HG03378 (cell line): ENCODE data around the gene FANCE.
"Not testable (repeated sequence)": the region's sequence is repeated elsewhere in the genome, so short reads cannot be mapped to it uniquely, and the experiment has no call there.

Source experiments
- ATAC-seq: cut with Tn5 transposase; IDR thresholded peaks from one replicate; pipeline ENCODE4 v1.9.1; 2021; ENCODE audit warnings: mild to moderate bottlenecking, moderate library complexity; ENCODE audit not compliant: unreplicated experiment

Gene FANCE

DNA sequence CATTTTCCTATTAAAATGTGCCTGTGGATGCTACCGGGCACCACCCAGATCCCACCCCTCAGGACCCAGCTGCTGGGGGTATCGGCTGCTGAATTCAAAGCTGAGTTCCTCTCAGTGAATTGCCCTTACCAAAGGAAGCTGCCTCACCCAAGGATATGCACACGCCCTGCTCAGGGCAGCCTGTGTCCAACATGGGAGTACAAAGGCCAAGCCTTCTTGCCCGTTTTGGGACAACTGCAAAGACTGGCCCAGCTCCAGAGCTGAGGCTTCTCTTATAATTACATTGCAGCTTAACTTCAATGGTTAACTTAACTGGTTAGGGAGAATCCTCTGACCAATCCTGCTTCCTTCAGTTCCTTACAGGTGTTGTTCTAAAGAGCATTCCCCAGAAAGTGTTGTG, 19.8 kb upstream of the FANCE start:
- no peak for ATAC-seq

DNA sequence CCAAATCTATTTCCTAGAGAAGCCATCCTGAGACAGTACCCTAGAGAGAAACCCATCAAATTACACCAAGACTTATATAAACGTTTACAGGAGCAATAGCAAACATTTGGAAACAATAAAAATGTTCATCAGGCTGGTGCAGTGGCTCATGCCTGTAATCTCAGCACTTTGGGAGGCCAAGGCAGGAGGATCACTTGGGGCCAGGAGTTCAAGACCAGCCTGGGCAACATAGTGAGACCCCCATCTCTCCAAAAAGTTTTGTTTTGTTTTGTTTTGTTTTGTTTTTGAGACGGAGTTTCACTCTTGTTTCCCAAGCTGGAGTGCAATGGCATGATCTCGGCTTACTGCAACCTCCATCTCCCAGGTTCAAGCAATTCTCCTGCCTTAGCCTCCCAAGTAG, 19.4 kb upstream of the FANCE start:
- ATAC-seq = not testable (repeated sequence)

DNA sequence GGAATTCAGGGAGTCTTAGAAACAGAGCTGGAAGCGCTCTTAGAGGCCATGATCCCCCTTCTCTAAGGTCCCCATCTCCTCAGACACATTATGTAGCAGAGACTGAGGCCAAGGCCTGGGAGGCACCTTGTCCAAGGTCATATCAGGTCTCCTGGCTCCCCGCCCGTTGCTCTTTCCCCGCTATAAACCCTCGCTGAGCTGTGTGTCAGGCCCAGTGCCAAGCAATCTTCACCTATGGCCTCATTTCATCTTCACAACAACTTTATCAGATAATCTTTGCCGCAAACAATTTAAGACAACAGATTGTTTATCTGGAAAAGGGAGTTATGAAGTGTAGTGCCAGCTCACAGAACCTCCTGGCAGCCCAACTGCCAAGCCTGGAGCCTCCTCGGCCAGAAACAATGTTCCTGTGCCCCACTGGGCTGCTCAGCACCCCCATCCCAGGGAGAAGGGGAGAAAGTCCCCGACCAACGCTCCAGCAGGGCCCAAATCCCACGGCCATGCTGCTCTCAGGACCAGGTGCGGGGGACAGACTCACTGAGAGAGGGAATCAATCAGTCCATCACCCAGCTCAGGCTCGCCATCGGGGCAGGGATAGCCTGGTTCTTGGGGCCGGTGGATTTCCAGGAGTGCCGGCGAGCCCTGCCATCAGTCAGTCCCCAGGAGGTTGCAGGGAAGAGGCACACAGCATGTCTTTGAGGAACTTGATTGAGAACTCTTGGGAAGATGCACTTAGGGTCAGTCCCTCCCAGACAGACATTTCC, 16.9 kb upstream of the FANCE start:
- ATAC-seq = no peak

DNA sequence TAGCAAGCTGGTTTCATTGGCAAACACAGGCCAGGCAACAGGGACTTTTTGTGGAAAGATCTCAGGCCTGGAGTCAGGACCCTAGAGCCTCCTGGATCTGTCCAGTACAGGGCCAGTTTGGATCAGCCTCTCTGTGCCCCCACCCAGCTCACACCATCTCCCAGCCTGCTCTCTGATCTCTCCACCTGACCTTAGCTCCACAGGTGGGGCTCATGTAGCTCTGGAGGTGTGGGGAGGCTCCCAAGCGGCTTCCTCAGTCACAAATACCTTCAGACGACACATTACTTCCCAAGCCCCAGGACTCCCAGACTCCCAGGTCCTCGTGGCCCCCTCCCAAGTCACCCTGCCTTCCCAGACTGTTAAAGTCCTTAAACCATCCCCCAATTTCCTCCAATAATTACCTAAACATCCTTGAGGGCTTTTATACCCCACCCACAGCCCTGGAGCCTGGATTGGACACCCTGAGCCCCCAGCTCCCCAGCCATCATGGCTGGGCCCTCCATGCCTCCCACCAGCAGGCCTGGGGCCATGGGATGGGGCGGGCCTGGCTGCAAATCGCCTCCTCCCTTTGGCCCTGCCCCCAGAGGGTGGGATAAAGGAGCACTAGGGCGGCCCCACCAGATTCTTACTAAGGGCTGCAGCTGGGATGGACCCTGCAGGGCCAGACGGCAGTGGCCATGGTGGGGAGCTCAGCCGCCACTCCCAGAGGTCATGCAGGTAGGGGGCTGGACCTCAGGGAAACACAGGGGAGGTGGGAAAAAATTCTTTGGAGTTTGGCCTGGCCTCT, 15.9 kb upstream of the FANCE start:
- no peak for ATAC-seq

GRCh38 chr6:35438378-35439065, 13.6 kb upstream of the FANCE start:
- not testable (repeated sequence) for ATAC-seq

DNA sequence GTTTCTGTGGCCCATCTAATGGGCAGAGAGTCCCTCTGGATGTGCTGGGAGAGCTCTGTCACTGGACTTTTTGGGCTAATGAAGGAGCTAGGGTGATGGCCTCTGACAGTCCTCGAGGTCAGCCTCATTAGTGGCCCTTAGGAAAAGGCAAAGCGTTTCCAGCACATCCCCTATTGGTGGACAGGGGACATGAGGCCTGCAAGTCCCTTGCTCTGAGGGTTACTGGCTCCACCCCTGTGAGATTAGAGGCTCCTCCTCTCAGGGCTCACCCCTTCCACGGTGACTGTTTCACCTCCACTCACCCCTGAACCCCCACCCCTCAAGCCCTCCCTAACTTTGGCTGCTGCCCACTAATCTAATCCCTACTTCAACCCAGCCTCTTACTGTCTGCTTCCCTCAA, 12.8 kb upstream of the FANCE start:
- ATAC-seq = no peak

- no peak for ATAC-seq
Measured at GRCh38 chr6:35441205-35441604, 10.9 kb upstream of the FANCE start.

GRCh38 chr6:35441642-35442041, 10.5 kb upstream of the FANCE start:
- no peak for ATAC-seq

GRCh38 chr6:35442693-35443092, 9.4 kb upstream of the FANCE start:
- ATAC-seq = no peak

GRCh38 chr6:35443341-35444030, 8.7 kb upstream of the FANCE start:
- ATAC-seq = no peak

- ATAC-seq = no peak
Measured at GRCh38 chr6:35445691-35446090, 6.4 kb upstream of the FANCE start.

DNA sequence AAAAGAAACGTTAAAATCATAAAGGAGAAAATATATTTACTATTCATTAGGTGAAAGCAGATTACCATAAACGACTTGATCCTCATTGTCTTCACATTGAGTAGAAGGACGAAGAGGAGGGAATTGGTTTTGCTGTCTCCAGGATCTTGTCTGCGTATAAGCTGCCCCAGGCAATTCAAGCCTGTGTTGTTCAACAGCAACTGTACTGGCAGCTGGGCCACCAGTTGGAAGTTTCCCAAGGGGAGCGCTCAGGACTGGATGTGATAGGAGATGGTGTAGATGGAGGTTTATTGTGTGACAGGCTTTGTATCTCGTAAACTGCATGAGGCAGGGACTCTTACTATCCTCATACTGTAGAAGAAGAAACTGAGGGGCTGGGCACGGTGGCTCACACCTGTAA, 3.9 kb upstream of the FANCE start:
- ATAC-seq = no peak

DNA sequence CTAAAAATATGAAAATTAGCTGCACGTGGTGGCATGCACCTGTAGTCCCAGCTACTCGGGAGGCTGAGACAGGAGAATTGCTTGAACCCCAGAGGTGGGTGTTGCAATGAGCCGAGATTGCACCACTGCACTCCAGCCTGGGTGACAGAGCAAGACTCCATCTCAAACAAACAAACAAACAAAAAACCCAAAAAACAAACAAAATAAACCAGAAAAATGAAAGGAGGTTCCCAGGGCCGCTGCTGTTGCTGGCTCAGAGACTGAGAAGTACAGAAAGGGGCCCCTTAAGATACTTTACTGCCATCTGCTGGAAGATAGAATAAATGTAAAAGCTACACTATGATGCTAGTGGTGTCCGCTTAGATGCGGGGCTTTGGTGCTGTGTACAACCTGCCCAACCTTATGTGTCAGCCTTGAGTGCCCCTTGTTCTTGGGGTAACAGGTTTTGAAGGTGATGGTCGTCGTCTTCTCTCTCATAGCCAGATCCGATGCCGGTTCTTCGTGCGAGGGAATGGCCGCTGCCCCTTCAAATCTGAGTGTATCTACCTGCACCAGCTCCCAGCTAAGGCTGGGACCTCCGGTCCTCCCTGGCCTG, 2.8 kb upstream of the FANCE start:
- peak; percentile 44 for ATAC-seq

DNA sequence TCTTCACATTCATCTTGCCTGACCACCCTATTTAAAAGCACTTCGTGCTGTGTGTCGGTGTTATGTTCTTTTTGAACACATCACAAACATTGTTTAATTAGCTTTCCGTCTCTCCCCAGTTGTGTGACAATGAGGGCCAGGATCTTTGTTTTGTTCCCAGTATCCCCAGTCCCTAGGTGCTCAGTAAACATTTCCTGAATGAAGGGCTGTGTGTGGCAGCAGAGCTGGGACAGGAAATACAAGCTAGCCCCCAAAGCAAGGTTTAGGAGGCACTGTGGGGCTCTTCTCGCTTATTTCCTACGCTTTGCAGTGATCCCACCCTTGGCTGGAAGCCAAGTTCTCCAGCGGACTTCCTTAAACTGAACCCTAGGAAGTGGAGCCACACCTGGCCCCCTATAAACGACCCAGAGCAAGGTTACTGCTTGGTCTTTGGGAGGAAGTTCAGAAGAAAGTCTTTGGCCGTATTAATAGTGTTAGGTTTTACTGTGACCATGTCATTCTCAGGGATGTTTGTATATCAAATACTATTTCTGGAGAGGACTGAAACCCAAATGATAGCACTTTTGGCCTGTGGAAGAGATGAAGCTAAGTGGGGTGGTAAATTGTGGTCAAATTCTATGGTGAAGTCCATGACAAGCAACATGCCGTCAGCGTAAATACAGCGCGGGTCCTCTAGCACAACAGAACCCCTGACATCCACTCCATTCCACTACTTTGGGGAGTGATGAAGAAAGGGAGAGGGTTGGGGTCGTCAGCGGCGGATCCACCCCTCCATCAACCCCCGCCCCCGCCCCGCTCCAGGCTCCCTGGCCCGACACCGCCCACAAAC, 570 bp upstream of the FANCE start:
- ATAC-seq = no peak

DNA sequence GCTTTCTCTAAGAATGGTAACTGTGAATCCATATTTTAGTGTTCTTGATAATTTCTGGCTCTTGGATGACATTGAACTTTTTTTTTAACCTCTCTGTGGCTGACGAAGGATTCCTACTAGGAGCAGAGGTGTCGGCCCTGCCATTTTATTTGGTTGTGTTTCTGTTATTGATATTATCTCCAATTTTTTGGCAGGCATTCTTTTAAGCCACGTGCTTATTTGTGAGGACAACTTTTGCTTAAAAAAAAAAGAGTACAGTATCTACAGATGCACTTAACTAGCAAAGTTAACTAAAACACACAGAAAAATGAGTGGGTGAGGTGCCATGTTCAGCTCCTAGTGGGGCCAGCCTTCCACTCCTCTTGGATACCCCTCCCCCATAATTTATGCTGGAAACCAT, 1.1 kb downstream of the FANCE start:
- no peak for ATAC-seq

DNA sequence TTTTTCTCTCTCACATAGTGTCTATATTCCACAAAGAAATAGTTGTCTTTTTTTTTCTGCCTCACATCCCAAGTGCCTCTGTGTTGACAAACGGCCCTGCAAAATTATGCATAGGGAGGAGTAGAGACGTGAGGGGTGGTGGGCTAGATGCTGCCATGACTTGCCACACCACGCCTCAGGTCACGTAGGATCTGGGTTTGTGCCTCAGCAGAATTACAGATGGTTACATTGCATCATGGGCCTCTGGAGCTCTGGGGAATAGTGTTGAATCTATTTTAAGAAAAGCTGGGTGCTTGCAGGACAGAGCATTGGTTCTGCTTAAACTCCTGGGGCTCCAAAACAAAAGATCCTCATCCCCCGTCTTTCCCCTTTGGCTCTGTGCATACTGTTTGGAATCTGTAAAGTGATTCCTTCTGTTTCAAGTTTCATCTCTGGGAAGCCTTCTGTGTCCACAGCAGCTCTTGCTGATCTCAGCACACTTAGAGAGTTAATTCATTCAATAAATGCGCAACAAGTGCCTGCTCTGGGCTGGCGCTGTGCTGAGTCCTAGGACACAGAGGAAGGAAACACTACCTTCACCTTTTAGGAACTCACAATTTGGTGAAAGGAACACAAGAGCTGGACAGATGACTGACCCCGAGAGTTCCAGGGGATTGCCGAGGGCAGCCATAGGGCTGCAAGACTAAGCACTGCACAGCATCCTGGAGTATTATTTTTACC, 2.4 kb downstream of the FANCE start:
- ATAC-seq = no peak

DNA sequence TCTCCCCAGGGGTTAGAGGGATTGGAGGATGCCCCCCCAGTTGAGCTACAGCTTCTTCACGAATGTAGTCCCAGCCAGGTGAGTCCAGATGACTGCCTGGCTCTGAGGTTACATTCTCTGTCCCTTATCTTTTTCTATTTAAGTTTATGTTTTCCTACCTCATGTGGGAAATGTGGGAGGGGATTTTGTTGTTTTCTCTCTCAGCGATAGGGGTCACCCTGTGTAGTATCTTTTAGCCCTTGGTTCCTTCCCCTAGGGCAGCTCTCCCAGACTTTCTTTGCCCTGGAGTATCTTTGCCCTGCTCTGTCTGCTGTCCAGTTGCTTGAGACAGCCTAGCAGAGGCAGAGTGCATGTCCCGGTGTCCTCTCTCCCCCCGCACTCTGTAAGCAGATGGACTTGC, 5.8 kb downstream of the FANCE start:
- no peak for ATAC-seq

- no peak for ATAC-seq
Measured at GRCh38 chr6:35461270-35461669, 9.1 kb downstream of the FANCE start.

DNA sequence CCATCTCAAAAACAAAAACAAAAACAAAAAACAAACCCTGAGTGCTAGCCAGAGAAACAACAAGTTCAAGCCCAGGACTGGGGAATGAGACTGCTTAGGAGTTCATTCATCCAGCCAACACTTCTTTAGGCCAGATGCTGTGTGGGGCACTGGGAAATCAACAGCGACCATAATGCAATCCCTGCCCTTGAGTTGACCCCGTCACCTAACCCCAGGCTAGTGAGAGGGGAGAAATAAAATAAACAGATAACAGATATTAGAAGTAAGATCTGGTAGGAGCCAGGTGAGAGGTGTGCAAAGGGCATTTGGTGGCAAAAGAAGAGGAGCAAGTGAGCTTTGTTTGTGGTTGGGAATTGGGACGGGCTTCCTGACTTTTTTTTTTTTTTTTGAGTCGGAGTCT, 11.2 kb downstream of the FANCE start:
- no peak for ATAC-seq
